Neural cell (in vitro differentiated cells): ENCODE measurements around the gene SGIP1.

ENCODE experiments used
- CTCF ChIP-seq: fragments of 450-650 bp; IDR thresholded peaks from 2 replicates; pipeline ENCODE4 v1.5.1; 2014; ENCODE audit warnings: antibody characterized with exemption, mild to moderate bottlenecking, moderate library complexity; ENCODE audit not compliant: poor library complexity, severe bottlenecking
- RAD21 ChIP-seq: fragments of 450-650 bp; conservative IDR thresholded peaks from 2 replicates; pipeline ENCODE4 v1.6.1; 2014; ENCODE audit warnings: antibody characterized with exemption, mild to moderate bottlenecking, moderate library complexity

- TF ChIP-seq CTCF (no peak), RAD21 (no peak)
Measured at GRCh38 chr1:66758241-66758755, 224.3 kb downstream of the SGIP1 start.
